Fibroblast of the aortic adventitia (primary cell): ENCODE measurements around the gene MTF2. TPM values are rescaled to one million over a fixed set of nuclear protein-coding genes. Genes with fewer than 3 reads are reported as not detected.
"Not testable (repeated sequence)": the region's sequence is repeated elsewhere in the genome, so short reads cannot be mapped to it uniquely, and the experiment has no call there.

Experiments
- DNase-seq: peaks from one replicate; pipeline ENCODE4 v3.0.0-alpha.2; 2010; ENCODE audit warnings: low read depth
- H3K4me3 ChIP-seq: 2 replicates; pipeline ENCODE4 v1.5.1; 2011; ENCODE audit warnings: low read depth, mild to moderate bottlenecking, control low read depth, low read length, moderate library complexity
- total RNA-seq: library from RNA; depleted of rRNA; stranded (reverse); fragments of >200 nt; gene quantifications from 2 replicates; pipeline ENCODE4 v1.2.3, GENCODE V29; 2012; ENCODE audit warnings: low replicate concordance
- TF ChIP-seq, protein P1 (sequence below): IDR thresholded peaks from 2 replicates; pipeline ENCODE4 v1.5.1; 2011; ENCODE audit warnings: mild to moderate bottlenecking, low read length, control low read depth, inconsistent platforms; ENCODE audit not compliant: insufficient read depth

MTF2 gene
- total RNA-seq, 1 donor, result 14.0 TPM

DNA sequence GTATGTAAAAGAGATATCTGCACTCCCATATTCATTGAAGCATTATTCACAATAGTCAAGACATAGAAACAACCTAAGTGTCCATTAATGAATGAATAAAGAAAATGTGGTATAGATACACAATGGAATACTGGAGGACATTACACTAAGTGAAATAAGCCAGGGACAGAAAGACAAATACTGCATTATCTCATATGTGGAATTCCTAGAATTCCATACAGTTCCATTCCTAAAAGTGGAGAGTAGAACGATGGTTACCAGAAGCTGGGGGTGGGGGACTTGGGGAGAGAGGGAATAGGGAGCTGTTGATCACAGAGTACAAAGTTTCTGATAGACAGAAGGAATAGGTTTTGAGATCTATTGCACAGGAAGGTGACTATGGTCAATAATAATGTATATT, 93.7 kb downstream of the MTF2 start:
- TF ChIP-seq, protein P1, sequence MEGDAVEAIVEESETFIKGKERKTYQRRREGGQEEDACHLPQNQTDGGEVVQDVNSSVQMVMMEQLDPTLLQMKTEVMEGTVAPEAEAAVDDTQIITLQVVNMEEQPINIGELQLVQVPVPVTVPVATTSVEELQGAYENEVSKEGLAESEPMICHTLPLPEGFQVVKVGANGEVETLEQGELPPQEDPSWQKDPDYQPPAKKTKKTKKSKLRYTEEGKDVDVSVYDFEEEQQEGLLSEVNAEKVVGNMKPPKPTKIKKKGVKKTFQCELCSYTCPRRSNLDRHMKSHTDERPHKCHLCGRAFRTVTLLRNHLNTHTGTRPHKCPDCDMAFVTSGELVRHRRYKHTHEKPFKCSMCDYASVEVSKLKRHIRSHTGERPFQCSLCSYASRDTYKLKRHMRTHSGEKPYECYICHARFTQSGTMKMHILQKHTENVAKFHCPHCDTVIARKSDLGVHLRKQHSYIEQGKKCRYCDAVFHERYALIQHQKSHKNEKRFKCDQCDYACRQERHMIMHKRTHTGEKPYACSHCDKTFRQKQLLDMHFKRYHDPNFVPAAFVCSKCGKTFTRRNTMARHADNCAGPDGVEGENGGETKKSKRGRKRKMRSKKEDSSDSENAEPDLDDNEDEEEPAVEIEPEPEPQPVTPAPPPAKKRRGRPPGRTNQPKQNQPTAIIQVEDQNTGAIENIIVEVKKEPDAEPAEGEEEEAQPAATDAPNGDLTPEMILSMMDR, result no peak
- no peak overlapping the region for H3K4me3 ChIP-seq
- DNase-seq, result peak; percentile 55

DNA sequence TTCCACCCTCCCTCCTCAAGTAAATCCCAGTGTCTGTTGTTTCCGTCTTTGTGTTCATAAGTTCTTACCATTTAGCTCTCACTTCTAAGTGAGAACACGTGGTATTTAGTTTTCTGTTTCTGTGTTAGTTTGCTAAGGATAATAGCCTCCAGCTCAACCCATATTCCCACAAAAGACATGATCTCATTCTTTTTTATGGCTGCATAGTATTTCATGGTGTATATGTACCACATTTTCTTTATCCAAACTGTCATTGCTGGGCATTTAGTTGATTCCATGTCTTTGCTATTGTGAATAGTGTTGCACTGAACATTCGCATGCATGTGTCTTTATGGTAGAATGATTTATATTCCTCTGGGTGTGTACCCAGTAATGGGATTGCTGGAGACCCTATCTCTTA, 95.6 kb downstream of the MTF2 start:
- H3K4me3 ChIP-seq, DNase-seq: not testable (repeated sequence)

DNA sequence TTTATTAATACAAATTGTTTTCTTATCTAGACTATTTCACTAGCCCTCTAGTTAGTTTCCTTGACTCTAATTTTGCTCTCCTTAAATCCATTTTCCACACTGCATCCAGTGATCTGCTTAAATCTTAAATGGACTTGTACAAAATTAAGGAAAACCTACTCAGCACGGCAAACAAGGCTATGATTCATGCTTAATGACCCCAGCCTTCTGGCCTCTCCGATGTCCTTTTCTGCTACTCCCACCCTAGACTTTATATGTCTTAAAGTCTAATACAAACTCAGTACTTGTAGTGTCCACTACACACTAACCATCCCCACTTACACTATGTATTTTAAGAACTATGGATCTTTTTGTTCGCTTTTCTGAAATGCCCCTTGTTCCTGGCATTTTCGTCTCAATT, 98.9 kb downstream of the MTF2 start:
- H3K4me3 ChIP-seq, result peak overlapping the region; percentile 100
- DNase-seq, result peak; percentile 52
- TF ChIP-seq, protein P1, result no peak

DNA sequence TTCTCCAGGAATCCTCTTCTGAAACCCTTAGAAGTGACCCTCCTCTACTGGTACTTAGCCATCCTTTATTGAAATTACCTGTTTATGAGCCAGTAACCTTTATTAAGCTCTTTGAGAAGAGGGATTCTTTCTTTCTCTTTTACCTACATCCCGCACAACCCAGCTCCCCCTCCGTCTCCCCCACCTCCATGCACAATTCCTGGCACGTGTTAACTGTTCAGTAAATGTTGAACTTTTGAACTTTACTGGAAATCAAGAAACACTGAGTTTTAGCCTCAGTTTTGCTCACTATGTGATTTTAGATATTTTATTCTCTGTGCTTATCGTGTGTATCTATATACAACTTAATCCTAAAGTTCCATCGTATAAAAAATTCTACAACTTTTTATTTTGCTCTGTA, 99.3 kb downstream of the MTF2 start:
- H3K4me3 ChIP-seq, result peak overlapping the region; percentile 100
- peak; percentile 42 for DNase-seq
- TF ChIP-seq, protein P1, result no peak

DNA sequence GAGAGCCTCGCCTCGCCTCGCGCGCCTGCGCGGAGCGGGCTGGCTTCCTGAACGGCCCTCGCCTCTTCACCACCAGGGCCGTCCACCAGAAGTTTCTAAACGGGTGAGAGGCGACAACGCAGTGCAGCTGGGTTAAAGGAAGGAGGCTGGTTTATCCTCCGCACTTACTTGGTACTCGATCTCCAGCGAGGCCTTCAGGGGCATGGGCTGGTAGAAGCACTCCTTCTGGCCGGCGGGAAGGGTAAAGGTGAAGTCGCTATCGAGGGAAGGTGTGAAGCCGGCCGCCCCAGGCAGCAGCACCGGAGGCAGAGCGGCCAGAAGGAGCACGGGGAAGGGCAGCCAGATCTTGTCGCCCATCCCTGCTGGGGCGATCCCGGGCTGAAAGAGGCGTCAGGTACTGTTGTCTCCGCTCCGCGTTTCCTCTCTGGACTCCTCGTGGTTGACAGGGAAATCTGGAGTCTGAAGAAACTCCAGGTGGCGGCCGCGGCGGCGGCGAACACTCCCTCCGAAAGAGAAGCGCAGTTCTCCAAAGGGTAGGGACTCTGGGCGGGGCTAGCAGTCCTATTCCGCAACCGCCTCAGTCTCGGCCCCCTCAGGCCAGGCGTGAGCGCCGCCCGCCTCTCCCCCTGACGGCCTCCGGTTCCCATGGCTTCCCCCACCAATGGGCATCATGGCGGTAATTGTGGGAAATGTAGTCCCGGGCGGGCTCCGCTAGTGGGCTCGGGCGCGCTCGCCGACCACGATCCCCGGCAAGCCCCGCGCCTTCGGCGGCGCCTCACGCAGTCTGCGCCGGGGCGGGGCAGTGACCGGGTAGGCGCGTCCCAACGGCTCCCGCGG, 101.0 kb downstream of the MTF2 start, which contains the start of gene TMED5:
Gene TMED5, minus strand, starts transcription at position 528 of the 837 bp plus-strand sequence. Its CDS starts 171 bp downstream, at position 357.
- H3K4me3 ChIP-seq, result peak within 1 kb of the TSS; percentile 100
- TF ChIP-seq, protein P1, result peak; percentile 47

DNA sequence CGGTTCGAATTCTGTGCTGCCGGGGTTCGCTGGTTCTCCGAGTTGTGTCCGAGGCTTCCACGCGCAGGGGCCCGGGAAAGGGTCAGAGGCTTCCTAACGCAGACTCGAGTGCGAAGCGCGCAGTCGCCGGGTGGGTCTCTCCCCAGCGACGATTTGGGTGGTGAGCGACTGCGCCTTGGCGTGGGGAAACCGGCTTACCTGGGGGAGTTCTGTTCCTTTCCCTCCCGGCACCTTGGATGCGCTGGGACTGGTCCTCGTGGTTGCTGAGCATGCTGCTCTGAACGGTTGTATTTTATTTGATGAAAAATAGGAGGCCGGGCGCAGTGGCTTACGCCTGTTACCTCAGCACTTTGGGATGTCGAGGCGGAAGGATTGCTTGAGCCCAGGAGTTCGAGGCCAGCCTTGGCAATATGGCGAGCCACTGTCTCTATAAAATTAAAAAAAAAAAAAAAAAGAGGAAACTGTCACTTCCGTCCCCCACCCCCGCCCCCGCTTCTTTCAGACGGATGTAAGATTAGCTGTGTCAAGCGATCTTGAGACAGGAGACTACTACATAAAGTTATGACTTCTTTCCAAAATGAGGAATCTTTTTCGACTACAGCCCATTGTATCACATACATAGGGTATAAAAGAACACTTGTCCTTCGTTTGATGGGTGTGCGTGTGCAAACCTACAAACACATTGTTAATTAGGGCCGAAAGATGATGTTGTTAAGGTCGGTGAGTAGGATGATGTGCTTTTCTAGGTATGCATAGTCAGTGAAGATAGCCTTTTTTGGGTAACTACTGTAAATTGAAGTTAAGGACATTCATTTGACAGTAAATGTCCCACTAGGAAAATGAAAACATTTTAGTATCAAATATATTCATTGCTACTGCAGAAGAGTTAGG, 101.9 kb downstream of the MTF2 start, which contains the start of gene CCDC18:
Gene CCDC18, plus strand, starts transcription at position 2 of the 891 bp plus-strand sequence. CDS start 2,638 bp downstream, outside the sequence.
- TF ChIP-seq, protein P1, result no peak
- no peak for DNase-seq
- peak within 1 kb of the TSS; percentile 100 for H3K4me3 ChIP-seq

More for the DNA sequence above, 101.0 kb downstream of the MTF2 start, which contains the start of gene TMED5:
- peak; percentile 98 for DNase-seq

DNA sequence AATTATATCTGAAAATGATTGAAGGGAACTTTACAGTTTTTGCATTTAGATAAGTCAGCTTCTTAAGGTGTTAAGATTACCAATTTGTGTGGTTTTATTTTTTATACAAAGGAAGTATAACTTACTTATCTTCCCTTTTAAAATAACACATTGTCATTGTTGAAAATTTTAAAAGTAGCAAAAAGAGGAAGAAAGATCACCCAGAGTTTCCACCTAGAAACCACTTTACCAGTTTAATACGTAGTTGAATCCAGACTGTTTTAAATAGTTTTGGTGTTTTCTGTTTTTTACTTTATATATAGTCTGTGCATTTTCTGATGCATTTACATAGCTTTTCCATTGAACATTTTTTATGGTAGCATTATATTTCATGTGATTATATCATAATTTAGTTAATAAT, 107.6 kb downstream of the MTF2 start:
- TF ChIP-seq, protein P1, result no peak
- DNase-seq, result no peak
- no peak overlapping the region for H3K4me3 ChIP-seq
